Measurements from ENCODE around the gene PPIL6.
"Not testable (repeated sequence)": the region's sequence is repeated elsewhere in the genome, so short reads cannot be mapped to it uniquely, and the experiment has no call there.

PPIL6 gene

DNA sequence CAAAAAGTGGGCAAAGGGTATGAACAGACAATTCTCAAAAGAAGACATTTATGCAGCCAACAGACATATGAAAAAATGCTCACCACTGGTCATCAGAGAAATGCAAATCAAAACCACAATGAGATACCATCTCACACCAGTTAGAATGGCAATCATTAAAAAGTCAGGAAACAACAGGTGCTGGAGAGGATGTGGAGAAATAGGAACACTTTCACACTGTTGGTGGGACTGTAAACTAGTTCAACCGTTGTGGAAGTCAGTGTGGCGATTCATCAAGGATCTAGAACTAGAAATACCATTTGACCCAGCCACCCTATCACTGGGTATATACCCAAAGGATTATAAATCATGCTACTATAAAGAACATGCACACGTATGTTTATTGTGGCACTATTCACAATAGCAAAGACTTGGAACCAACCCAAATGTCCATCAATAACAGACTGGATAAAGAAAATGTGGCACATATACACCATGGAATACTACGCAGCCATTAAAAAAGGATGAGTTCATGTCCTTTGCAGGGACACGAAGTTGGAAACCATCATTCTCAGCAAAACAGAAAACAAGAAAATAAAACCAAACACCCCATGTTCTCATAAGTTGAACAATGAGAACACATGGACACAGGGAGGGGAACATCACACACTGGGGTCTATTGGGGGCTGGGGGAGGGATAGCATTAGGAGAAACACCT, 75.9 kb downstream of the PPIL6 start:
- DNase-seq (ENCODE audit: low read depth in 3 of 3, low spot score in 1 of 3) = not testable (repeated sequence)

GRCh38 chr6:109363753-109364152, 76.7 kb downstream of the PPIL6 start:
- no peak for DNase-seq (ENCODE audit: low read depth in 3 of 3, low spot score in 1 of 3)

GRCh38 chr6:109362102-109362884, 78.1 kb downstream of the PPIL6 start:
- DNase-seq (ENCODE audit: low read depth in 3 of 3, low spot score in 1 of 3) = no peak

DNA sequence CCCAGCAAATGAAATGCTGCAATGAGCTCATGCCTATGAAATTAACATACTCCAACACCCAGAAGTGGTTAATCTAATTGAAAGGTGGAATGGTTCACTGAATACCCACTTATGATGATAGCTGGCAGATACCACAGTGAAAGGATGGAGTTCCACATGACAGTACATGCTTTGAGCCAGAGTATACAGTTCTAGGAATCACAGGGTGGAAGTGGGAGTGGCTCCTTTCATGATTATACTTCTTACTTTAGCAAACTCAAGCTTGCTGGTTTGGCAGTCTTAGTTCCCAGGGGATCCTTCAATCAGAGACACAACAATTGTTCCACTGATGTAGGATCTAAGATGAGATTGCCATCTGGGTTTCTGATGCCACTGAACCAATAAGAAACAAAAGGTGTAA, 79.6 kb downstream of the PPIL6 start:
- no peak for DNase-seq (ENCODE audit: low read depth in 3 of 3, low spot score in 1 of 3)

DNA sequence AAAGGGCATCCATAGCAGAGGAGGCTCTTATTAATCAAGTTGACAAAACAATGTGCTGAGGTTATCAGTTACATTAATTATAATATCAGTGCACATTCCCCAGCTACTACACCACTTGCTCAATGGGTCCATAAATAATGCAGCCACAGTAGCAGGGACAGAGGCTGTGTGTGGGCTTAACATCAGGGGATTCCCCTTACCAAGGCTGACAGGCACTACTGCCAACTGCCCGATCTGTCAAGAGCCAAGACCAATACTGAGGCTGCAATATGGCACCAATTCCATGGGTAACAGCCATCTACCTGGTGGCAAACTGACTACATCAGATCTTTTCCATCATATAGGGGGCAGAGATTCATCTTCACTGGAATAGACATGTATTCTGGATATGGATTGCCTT, 80.1 kb downstream of the PPIL6 start:
- DNase-seq (ENCODE audit: low read depth in 3 of 3, low spot score in 1 of 3) = no peak

- no peak for DNase-seq (ENCODE audit: low read depth in 3 of 3, low spot score in 1 of 3)
Observed at GRCh38 chr6:109359248-109359647, 81.2 kb downstream of the PPIL6 start.

DNA sequence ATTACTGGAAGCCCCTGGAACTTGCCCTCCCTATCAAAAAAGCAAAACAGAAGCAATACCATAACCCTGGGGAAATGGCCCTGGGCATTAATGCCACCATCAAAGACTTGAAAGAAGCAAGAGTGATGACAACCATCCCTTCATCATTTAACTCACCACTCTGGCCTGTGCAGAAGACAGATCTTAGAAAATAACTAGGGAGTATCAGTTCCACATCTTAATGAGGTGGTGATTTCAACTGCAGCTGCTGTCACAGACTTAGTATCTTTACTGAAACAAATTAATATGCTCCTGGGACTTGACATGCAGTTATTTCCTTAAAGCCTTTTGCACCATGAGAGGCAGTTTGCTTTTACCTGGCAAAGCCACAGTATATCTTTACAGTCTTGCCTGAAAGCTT, 82.2 kb downstream of the PPIL6 start:
- no peak for DNase-seq (ENCODE audit: low read depth in 3 of 3, low spot score in 1 of 3)

GRCh38 chr6:109356237-109356636, 84.2 kb downstream of the PPIL6 start:
- DNase-seq (ENCODE audit: low read depth in 3 of 3, low spot score in 1 of 3) = no peak

DNA sequence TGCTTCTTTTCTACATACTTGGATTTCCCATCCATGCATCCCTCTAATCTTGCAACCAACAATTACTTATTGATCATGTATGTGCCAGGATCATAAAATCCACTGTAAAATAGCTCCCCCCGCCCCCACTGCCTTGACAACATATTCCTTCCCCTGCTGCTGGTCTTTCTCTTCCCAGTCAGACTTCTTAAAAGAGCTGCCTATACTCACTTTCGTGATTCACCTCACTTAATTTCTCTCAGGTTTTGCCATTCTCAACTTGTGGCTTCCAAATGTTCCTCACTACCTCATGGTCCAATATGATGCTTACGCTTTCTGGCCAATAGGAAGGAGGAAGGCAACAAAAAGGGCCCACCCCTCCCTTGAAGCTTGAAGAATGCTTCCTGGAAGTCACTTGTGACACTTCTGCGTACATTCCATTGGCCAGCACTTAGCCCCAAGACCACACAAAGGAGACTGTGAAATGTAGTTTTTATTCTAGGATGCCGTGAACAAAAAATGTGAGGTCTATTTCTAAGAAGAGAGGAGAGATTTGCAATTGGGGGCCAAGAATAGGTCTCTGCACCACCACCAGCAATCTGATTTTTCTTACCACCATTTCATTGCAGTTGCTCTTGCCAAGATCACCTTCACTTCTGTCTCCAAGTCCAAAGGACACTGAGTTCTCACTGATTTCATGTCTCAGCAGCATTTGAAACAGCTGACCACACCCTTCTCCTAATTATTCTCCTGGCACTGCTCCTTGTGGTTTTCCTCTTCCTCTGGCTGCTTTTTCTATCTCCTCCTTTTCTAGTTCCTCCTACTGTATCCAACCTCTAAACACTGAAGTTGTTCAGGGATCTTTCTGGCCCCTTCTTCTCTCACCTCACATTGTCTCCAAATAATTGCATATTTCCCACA, 88.9 kb downstream of the PPIL6 start:
- no peak for DNase-seq (ENCODE audit: low read depth in 3 of 3, low spot score in 1 of 3)

- DNase-seq (ENCODE audit: low read depth in 3 of 3, low spot score in 1 of 3) = no peak
Observed at GRCh38 chr6:109349419-109349987, 90.9 kb downstream of the PPIL6 start.

GRCh38 chr6:109348226-109348625, 92.2 kb downstream of the PPIL6 start:
- no peak for DNase-seq (ENCODE audit: low read depth in 3 of 3, low spot score in 1 of 3)

- DNase-seq (ENCODE audit: low read depth in 3 of 3, low spot score in 1 of 3) = no peak
Observed at GRCh38 chr6:109347779-109348178, 92.6 kb downstream of the PPIL6 start.

GRCh38 chr6:109345986-109346385, 94.4 kb downstream of the PPIL6 start:
- no peak for DNase-seq (ENCODE audit: low read depth in 3 of 3, low spot score in 1 of 3)

GRCh38 chr6:109344226-109344625, 96.2 kb downstream of the PPIL6 start:
- DNase-seq (ENCODE audit: low read depth in 3 of 3, low spot score in 1 of 3) = no peak

GRCh38 chr6:109343518-109343917, 96.9 kb downstream of the PPIL6 start:
- no peak for DNase-seq (ENCODE audit: low read depth in 3 of 3, low spot score in 1 of 3)

- DNase-seq (ENCODE audit: low read depth in 3 of 3, low spot score in 1 of 3) = no peak
Observed at GRCh38 chr6:109342911-109343310, 97.5 kb downstream of the PPIL6 start.

DNA sequence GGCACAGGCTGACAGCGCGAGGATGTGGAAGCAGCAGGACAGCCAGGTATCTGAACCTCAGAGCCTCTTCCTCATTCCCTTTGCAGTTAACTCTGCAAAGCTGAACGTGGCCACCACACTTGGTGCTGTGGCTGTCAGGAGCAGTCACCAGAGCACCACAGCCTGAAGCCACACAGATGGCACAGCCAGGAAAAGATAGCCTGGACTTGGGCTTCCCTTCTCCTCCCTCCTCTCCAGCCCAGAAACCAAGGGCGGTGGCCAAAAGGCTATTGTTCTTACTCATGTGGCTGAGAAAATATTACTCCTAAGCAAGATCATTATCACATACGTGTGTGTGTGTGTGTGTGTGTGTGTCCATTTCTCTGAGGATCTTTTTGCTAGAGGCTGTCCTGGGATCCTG, 97.9 kb downstream of the PPIL6 start:
- no peak for DNase-seq (ENCODE audit: low read depth in 3 of 3, low spot score in 1 of 3)

- no peak for DNase-seq (ENCODE audit: low read depth in 3 of 3, low spot score in 1 of 3)
Observed at GRCh38 chr6:109340811-109341210, 99.6 kb downstream of the PPIL6 start.

Measured in stimulated activated CD4-positive, alpha-beta T cell treated with anti-CD3 and anti-CD28 coated beads, TNF-alpha, amount 100 ng/mL, for 1 hour (primary cell).